Fibroblast of skin of right quadriceps (primary cell): ENCODE measurements around the gene RNF126.
"Not testable (repeated sequence)": the region's sequence is repeated elsewhere in the genome, so short reads cannot be mapped to it uniquely, and the experiment has no call there.

Experiments
- DNase-seq: peaks from one replicate; pipeline ENCODE4 v3.0.0-alpha.2; 2013

The RNF126 gene

DNA sequence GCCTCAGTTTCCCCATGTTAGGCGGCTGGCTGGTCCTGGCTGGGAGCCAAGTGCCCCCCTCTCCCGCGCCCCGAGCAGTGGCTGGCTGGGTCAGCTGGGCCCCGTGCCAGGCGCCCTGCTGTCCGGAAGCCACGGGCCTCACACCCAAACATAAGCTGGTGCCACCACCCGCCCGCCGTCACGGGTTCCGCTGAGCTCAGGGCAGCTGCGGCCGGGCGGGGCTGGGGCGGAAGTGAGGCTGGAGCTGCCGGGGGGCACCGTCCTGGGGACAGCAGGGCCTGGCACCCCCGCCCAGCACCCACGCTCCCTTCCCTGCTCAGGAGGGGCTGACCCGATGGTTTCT lies 54.0 kb downstream of the RNF126 start:
- no peak for DNase-seq

DNA sequence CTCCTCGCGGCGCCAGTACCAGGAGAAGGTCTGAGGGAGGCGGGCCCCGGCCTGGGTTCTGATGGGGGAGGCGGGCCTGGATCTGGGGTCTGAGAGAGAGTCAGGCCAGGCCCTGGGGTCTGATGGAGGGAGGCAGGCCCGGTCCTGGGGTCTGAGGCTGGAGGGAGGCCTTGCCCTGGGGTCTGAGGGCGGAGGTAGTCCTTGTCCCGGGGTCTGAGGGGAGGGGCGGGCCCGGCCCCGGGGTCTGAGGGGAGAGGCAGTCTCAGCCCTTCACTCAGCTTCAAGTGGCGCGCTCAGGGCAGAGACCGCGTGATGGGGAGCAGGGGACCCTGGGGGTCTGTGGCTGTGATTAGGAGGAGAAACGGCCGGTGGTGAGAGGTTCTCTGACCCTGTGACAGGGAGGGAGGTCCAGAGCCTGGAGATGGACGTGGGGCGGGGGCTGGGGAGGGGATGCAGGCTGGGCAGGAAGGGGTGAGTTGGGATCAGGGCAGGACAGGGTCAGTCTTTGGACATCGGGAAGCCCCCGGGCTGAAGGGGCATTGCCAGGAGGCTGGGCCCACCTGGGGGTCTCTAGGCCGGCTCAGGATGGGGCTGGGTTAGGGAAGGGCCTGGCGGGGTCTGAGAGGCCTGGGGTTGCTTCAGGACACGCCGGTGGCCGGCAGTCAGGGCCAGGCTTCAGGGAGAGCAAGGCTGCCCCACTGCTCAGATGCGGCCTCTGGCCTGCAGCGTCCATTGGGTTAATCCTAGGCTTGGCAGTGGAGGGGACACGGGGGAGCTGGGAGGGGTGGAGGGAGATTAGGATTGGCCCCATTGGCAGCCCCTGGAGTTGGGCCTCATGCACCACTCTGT lies 54.6 kb downstream of the RNF126 start:
- DNase-seq = no peak

DNA sequence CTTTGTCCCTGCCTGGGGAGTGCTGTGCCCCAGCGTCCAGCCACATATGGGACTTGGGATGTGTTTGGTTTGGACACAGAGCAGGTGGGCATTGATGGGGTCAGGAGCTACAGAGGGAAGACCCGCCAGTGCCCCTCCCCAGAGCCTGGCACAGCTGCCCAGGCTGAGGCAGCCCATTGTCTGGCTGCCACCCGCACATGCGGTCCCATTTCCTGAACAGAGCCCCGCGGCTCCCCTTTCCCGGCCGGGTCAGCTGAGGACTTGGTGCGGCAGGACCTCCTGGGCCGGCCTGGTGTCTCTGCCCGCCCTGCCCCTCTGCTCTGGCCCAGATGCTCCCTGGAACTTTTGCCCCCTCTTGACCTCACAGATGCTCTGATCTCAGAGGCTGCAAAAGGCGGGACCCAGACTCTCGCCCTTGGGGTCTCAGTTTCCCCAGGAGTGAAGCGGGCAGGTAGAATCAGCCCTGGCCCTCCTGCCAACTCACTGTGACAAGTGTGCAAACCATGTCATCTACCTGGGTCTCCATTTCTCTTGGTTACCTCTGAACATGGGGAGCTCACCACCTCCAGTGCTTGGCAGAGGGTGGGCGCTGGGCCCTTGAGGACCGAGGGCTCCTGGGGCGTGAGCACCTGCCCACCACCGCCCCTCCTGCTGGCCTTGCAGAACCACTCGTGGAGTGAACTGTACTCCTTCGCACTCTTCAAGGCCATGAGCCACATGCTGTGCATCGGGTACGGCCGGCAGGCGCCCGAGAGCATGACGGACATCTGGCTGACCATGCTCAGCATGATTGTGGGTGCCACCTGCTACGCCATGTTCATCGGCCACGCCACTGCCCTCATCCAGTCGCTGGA lies 55.5 kb downstream of the RNF126 start:
- no peak for DNase-seq

DNA sequence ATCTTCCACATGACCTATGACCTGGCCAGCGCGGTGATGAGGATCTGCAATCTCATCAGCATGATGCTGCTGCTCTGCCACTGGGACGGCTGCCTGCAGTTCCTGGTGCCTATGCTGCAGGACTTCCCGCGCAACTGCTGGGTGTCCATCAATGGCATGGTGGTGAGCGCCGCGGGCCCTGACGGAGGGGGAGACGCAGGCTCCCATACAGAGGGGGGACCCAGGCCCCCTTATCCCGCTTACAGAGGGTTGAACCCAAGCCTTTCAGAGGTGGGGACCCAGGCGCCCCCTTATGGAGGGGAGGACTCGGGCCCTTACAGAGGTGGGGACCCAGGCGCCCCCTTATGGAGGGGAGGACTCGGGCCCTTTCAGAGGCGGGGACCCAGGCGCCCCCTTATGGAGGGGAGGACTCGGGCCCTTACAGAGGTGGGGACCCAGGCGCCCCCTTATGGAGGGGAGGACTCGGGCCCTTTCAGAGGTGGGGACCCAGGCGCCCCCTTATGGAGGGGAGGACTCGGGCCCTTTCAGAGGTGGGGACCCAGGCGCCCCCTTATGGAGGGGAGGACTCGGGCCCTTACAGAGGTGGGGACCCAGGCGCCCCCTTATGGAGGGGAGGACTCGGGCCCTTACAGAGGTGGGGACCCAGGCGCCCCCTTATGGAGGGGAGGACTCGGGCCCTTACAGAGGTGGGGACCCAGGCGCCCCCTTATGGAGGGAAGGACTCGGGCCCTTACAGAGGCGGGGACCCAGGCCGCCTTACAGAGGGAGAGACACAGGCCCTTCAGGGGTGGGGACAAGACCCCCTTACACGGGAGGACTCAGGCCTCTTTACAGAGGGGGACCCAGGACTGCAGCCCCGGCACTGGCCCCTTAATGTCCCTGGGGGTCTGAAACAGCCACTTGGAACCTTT lies 57.7 kb downstream of the RNF126 start:
- not testable (repeated sequence) for DNase-seq

DNA sequence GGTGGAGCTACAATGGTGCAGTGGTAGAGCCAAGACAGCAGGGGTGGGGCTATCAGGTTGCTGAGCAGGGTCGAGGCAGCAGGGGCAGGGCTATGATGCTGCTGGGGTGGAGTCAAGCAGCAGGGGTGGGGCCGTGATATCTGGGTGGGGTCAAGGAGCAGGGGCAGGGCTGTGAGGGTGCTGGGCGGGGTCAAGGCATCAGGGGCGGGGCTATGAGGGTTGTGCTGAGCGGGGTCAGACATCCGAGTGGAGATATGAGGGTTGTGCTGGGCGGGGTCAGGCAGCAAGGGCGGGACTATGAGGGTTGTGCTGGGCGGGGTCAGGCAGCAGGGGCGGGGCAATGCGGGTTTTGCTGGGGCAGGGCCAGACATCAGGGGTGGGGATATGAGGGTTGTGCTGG lies 58.7 kb downstream of the RNF126 start:
- DNase-seq = no peak

DNA sequence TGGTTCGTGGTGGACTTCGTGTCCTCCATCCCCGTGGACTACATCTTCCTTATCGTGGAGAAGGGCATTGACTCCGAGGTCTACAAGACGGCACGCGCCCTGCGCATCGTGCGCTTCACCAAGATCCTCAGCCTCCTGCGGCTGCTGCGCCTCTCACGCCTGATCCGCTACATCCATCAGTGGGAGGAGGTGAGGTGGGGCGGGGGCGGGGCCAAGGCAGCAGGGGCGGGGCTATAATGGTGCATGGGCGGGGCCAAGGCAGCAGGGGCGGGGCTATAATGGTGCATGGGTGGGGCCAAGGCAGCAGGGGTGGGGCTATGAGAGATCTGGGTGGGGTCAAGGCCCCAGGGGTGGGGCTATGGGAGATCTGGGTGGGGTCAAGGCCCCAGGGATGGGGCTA lies 59.2 kb downstream of the RNF126 start:
- DNase-seq = not testable (repeated sequence)

DNA sequence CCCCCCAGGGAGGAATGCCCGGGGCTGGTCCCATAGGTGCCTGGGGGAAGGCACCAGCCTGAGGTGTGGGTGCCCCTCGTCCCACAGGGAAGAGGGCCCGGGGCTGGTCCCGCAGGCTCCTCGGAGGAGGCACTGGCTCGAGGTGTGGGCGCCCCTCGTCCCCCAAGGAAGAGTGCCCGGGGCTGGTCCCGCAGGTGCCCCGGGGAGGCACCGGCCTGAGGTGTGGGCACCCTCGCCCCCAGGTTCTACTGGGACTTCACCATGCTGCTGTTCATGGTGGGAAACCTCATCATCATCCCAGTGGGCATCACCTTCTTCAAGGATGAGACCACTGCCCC lies 59.7 kb downstream of the RNF126 start:
- DNase-seq = not testable (repeated sequence)

DNA sequence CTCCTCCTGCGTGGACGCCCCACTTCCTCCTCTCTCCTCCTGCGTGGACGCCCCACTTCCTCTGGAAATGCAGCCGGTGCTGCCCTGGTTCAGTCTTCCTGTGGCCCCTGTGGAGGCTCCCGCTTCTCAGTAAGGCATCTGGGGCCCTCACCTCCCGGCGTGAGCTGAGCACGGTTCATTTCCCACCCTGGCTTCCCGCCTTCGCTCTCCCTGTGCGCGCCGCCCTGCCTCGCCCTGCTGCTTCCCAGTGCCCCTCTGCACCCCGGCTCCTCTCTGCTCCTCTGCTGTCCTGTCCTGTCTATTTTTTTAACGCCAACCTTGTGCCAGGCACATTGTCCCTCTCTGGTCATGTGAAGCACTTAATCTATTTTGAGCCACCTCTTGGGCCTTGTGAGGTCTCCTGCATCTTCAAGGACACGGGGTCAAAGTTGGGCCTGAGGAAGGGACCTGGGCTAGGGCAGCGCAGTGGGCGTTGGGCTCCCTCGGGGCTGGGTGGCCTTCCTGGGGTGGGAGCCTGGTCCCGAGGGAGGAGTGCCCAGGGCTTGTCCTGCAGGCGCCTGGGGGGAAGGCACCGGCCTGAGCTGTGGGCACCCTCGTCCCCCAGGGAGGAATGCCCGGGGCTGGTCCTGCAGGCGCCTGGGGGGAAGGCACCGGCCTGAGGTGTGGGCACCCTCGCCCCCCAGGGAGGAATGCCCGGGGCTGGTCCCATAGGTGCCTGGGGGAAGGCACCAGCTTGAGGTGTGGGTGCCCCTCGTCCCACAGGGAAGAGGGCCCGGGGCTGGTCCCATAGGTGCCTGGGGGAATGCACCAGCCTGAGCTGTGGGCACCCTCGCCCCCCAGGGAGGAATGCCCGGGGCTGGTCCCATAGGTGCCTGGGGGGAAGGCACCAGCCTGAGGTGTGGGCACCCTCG lies 60.4 kb downstream of the RNF126 start:
- DNase-seq = no peak

DNA sequence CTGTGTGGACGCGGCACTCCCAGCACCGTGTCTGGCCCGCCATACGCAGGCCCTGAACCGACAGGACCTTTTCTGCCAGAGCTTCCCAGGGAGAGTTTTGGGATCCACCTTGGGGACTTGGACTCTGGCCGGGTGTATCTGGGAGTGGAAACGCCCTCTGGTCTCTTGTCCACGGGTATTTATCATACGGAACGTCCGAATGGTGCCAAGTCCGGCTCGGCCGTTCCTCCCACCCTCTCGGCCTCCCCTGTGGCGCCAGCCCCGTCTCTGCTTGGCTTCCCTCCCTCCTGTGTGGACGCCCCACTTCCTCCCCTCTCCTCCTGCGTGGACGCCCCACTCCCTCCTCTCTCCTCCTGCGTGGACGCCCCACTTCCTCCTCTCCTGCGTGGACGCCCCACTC lies 61.2 kb downstream of the RNF126 start:
- DNase-seq = no peak

DNA sequence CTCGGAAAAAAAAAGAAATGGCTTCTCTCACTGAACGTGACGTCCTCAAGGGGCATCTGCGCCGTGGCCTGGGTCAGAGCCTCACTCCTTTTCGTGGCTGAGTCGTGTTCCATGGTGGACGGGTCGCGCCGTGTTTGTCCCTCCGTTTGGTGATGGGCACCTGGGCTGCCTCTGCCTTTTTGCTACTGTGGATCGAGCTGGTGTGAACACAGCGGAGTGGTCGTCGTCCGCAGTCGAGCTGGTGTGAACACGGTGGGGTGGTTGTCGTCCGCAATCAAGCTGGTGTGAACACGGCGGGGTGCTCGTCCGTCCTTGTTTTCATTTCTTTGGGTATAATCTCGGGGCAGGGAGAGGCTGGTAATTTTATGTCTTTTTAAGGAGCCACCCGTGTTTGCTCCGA lies 61.7 kb downstream of the RNF126 start:
- no peak for DNase-seq
